HG02885 (cell line): ENCODE measurements around the gene LAMB1.

Experiments used
- ATAC-seq: cut with Tn5 transposase; IDR thresholded peaks from one replicate; pipeline ENCODE4 v1.9.1; 2021; ENCODE audit warnings: mild to moderate bottlenecking; ENCODE audit not compliant: unreplicated experiment, poor library complexity

The LAMB1 gene

DNA sequence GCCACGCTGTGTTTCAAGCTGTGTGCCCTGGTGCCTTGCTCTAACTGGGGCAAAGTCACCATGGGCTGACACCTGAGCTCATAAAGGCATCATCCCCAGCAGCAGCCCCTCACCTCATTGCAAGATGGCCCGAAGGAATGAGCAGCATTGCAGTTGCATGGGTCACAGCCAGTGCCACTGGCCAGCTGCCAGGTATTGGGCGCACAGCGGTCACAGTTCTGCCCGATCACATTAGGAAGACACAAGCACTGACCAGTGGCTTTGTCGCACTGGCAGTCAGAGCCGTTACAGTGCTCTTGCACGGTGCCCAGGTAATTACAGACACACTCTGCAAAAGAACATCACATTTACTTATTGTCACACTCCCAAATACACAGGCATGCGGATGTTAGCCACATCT, 51.1 kb downstream of the LAMB1 start:
- ATAC-seq: no peak

DNA sequence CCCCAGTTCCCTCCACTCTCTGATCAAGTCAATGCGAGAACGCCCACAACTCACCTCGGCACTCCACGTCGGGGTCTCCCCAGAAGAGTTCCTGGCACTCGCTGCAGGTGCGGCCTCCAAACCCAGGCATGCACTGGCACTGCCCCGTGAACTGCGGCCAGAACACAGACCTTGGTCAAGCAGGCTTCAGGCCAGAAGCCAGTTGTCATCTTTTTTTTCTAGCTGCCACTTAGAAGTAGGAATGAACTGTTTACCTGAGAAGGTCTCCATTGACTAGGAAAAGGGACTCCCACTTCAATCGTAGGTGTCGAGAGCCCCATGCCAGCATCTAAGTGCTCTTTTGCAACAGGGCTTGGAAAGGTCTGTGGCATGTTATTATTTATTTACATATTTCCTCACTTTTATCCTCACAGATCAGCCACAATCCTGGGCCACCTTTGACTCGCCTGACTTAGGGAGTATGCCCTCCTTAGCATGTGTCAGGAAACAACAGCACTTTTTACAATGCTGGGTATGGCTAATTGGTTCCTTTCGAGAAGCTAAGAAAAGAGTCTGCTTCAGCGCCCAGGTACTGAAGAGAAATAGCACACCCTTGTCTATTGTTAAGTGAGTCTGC, 51.7 kb downstream of the LAMB1 start:
- ATAC-seq: no peak

DNA sequence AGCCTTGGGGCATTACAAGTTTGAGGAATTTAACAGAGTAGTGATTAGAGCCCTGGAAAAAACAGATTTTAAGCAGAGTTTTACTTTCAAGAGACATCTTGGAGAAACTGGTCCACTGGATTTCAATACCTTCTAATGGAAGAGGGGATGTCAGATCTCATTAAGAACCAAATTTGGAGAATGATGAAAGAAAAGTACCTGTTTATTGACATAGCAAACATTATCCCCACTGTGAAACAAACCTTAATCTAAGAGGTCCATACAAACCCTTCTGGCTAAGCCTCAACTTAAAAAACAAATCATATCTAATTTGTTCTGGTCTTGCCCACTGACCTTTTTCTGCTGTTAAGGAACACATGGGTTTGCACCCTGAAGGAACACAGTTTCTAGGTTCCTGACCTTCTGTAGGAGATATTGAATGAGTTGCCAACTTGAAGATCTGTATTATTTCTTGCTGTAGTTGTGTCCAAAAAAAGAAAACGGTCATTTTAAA, 53.5 kb downstream of the LAMB1 start:
- ATAC-seq: no peak

DNA sequence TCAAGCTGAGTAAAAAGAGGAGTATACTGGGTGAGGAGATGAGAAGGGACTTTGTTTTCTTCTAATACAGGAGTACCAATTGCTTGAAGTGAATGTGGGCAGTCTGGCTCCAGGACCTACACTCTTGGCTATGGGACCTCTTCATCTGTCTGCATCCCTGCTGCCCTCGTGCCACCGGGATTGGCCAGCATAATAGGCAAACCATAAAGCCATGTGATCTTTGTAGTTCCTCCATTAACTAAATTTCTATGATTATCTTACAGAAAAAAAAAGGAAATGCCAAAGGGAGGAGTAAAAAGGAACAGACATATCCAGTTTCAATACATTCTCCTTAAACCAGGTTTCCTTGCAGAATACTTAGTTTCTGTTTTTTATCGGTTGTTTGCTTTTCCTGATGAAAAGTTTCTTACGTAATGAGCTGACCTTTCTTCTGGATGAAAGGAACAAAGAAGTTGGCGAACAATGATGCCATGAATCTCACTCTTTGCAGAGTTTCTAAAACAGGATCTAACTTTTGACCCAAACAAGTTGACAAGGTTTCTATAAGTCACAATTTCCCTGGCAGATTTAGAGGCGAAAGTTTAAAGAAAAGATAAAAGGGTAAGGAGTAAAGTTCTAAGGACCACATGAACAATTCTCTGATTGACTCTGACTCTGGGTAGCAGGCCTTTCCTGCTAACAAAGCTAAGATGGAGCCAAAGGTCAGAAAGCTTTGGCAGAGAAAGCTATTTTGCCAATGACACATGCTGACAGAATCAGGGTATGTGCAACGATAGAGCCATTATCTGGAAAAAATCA, 54.1 kb downstream of the LAMB1 start:
- ATAC-seq: no peak

DNA sequence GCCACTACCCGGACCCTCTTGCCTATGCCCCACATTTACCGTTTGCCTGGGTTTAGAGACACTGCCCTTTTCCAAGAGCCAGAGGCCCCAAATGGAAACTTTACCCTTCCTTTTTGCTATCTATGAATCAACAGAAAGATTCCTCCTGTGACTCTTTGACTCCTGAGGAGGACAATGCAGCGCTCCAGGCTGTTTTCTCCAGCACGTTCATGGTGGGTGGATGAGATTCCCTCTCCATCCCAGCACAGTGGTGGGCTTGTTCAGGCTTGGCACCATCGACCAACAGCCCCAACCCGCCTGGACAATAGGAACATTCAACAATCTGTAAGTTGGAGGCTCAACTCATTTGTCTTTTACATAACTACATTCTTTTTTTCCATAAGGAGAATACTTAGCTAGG, 56.1 kb downstream of the LAMB1 start:
- ATAC-seq: no peak

DNA sequence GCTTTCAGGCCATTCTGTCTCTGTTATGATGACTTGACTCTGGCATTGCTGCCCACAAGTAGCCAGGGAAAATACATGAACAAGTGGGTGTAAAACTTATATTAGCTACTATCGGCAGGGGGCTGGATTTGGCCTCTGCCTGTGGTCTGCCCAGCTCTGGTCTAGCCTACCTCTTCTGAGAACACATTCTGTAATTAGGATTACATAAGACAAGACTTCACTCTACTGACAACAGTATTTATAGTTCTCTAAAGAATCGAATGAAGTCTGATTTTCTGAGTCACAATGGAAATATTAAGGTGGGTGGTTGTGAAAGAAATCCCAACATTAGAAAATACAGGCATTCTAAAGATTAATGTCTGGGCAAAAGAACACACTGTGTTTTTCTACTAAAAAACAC, 56.5 kb downstream of the LAMB1 start:
- no peak for ATAC-seq

DNA sequence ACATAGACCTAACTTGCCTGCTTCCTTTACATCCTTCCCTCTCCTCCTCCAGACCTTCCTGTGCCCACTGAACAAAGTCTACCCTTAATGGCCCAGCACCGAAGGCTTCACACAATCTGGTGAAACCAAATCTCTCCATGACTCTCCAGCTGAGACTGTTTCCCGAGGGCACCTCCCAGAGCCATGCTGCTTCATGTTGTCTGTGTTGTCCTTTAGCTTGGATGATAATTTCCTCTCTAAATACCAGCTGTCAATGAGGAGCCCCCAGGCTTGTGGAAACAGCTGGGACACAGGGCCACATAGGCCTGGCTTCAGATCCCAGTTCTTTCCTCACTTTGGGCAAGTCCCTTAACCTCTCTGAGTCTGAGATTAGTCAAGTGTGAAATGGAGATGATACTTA, 57.6 kb downstream of the LAMB1 start:
- no peak for ATAC-seq

DNA sequence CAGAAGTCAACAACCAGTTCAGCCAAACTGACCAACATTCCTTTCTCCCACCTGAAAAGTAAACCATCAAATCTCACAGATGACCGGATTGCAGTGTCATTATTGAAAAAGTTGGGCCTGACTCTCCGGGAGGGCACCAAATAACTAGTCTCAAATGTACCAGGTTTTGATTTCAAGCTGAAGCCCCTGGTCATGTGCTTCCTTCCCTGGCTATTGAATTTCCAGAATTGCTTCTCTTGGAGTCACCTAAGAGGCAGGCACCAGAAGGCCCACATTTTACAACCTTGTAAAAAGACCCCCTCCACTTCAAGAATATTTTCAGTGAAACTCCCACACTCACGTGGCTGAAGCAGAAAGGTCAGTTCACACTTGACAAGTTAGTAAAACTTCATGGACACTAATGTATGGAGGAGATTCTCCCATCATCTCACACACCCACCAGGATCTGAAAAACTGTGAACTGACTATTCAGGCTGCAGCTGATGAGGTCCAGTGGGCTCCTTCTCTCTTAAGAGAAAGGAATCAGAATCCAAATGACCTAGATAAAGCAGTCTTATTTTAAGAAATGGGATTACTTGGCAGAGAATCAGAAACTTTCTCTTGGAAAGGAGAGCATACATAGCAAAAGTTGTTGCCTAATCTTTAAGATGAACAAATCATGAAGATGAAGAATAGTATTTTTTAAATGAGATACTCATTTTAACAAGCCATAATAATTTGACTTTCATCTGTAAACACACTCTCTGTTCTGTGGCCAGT, 58.4 kb downstream of the LAMB1 start:
- ATAC-seq: no peak

DNA sequence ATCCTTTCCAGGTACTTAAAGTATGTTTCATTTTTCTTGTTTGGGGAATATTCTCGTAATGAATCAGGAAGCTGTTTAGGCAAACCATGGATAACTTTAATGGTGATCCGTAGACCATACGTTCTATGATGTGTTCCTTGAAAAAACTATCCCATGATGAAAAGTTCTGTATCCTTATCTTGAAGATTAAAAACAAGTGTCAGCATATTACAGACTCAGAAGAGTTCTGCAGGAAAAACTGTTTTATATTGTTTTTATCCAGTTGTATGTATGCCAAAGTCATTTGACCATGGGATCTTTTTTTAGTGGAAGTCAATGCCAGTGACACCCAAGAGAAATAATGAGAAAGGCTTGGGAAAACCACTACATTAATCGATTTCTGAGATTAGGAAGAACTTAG, 59.9 kb downstream of the LAMB1 start:
- no peak for ATAC-seq

DNA sequence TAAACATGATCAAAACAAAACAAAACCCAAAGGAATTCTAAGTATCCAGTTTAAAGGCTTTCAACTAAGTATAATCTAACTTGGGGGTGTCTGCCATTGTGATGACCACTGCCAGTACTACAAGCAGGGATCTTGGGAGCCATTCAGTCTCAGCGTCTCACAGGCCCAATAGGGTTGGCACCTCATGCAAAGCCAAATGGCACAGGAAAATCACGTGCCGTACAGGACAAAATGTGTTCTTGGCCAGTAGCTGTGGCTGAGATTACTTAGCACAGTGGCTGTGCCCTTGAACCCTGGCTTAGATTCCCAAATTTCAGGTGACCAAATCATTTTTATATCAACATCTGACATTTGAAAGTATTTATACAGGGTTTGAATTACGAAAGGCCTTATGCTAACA, 62.0 kb downstream of the LAMB1 start:
- no peak for ATAC-seq

DNA sequence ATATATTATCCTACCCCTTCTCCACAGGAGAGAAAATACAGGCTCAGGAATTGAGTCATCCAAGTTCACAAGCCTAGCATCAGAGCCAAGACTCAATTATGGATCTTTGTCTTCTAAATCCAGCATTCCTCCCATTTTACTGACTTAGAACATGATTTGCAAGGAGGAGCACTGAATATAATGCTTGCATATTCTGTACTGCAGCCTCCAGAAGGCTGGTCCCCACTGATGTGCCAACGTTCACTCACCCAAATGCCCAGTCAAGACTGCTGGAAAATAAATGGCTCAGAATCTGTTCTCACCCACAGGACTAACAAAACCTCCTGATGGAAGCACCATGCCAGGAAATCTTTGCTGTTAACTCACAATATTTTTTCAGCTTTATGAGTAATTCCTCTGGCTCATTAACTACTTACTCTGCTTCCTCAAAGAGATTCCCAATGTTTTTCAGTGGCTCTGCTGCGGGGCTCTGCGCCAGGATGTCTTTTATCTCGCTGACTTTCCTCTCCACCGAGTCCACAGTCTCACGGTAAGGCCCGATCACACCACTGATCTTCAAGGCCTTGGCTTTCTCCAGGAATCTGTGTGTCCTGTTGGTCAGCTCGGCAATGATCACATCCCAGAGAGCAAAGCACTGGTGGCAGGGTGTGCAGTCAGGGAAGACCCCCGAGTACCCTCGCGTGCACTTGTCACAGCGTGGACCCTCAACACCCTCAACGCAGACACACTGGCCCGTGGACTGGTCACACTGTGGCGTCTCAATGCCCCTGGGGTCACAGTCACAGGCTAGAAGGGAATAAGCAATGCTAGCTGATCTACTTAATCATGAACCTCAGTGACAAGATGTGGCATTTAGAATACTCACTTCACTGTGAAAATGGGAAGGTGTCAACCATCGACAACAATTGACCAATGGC, 63.1 kb downstream of the LAMB1 start:
- no peak for ATAC-seq

DNA sequence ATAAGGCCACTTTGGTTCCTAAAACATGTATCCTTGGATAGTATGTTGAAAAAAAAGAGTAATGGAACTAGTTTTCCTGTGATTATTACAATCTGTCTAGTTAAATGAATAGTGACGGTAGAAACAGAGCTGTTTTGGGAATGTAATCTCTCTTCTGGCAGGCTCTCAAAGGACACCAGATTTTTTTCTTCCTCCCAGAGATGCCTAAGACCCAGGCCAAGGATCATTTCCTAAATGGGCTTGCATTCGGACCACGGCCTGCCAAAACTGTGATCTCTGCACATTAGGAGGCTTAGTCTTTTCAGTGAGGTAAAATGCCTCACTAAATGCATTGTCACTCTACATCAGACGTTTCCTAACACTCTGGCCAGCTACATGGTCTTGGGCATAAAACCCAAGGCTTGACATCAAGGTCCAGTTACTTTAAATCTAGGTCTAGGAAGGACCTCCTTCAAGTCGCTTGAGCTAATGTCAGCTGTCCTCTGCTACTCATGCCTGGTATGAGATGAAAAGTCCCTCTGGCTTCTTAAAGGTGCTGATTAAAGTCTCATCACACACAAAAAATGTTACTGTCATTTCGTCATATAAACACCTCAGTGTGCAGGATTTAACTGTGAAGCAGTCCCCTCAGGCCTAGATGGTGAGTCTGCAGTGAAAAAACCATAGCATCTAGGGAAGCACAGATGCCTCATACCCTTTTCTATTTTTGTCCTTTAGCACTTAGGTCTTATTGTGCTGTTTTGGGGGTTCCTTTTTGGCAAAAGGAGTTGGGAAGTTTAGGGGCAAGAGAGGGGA, 64.3 kb downstream of the LAMB1 start:
- ATAC-seq: no peak

DNA sequence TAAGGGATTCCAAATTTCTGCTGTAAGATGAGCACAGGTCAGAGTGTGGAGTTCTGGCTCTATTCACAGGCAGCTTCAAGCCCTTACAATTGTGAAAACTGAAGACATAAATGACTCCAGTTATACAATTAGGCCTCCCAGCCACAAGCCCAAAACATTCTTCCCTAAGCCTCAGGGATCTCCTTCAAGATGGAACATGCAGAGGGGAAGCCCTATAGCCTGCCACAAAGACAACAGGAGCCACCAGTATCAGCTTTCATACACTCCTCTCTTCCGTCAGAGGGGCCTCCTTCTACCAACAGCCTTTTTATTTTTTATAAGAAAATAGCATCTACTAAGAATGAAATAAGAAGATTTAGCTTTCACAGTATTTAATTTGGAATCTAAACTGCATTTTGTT, 65.4 kb downstream of the LAMB1 start:
- ATAC-seq: no peak

DNA sequence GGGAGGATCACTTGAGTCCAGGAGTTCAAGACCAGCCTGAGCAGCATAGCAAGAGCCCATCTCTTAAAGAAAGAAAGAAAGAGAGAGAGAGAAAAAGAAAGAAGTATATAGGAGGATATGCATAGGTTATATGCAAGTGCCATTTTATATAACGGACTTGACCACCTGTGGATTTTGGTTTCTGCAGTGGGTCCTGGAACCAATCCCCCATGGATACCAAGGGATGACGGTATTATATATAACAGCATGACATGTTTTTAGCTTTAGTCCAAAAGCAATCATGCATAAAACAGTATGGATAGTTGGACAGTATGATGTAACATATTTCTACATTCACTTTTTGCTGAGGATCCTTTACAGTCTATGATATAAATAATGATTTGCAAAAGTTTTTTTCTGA, 66.6 kb downstream of the LAMB1 start:
- no peak for ATAC-seq

DNA sequence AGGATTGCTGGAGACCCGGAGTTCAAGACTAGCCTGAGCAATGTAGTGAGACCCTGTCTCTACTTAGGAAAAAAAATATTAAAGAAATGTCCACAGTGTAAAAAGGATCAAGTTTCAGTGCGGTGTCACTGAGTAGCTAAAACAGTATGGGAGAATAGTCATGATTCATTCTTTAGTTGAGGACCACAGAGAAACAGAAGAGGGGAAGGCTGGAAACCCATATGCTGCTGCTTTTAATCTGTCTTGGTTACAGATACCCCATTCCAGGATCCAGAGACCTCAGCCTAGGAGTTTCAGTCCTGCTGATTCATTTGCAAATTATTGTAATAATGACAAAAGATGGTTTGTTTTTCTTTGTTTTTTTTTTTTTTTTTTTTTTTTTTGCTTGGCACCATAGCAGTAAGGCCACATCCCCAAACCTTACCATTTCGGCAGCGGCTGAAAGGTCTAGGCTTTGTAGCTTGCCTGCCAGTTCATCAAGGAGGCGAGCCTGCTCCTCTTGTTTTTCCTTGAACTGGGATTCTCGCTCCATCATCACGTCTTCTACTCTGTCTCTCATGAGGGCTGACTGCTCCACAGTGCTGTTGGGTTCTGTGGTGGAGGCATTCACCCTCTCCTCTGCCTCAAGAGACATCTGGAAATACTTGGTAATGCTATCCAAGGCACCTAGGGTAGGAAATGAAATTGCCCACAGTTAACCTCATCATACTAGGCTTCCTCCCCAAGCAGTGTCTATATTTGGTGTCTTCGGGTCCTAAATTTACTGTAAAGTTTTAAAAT, 67.8 kb downstream of the LAMB1 start:
- ATAC-seq: no peak

DNA sequence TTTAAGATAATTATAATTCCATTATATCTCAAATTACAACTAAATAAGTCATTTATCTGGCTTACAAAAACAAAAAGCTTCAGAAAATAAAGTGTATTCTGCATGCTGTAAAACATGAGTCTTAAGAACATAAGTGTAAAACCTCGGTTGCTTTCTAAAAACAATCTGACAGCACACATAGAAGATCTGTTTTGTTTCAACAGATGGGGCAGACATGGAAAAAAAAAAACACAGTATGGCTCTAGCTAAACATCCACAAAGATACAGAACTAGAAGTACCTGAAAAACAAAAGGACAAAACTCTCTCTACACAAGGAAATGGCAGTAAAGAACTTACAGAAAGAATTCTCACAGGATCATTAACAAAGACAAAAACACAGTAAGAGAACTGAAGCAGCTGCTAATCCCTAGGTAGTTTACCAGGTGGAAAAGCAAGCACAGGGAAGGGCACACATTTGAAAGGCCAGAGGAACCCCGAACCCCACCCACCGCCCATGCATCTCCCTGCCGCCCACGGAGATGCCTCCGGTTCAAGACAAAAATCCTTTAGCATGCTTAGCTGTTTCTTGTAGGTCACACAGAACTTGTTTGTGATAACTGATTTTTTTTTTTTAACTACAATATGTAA, 69.5 kb downstream of the LAMB1 start:
- ATAC-seq: no peak

DNA sequence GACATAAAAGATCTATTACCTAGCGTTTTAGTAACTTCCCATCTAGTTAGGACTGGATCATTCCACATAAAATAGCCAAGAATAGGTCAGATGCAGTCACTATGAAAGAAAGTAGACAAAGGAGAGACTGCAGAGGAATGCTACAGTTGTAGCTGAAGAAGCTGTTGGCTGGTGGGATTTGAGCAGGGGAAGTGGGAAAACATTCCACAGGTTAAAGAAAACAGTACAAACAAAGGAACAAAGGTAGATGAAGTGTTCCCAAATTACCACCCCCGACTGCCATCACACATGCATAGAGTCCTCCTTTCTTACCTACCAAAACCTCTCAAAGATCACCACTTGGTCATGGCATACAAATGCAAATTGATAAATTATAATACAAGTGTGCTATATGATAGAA, 70.2 kb downstream of the LAMB1 start:
- ATAC-seq: no peak

DNA sequence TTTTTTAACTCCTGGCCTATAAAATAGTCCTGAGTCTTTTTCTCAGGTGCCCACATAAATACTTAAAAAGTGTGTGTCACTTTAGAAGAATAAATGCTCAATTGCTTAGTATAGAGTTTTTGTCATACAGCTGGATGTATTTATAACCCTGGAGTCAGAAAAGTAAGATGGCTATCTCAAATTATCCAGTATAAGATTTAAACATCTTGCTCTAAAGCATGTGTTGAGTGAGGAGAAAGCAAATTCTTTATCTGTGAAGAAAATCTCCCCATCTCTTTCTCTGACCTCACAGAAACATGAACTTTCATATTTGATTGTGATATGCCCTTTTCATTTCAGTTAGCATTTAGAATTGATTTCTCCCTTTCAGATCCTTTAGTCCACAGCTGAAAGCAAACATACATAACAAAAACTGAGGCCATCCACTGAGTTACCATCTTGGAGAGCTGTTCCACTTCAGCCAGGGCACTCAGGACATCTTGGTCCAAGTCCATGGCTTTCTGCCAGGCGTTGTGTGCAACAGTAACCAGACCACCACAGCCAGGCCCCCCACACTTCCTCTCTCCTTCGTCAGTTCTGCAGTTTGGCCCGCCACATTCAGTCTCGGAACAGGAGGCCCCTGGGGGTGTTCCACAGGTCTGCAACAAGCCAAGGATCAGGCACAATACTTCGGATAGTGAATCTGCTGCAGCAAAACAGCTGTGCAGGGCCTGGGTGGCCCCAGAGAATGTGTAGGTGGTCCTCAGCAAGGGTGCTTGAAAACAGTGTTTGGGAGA, 71.0 kb downstream of the LAMB1 start:
- no peak for ATAC-seq
